ENCODE results near the gene WWOX.

- no peak for TF ChIP-seq ZNF274 (IDR thresholded peaks at IDR 0.05; ENCODE audit: low read depth, low read length)
- no peak for TF ChIP-seq YY1 (IDR thresholded peaks at IDR 0.05; ENCODE audit: insufficient read depth, insufficient read length)
- no peak for TF ChIP-seq SUZ12 (IDR thresholded peaks at IDR 0.05; ENCODE audit: extremely low read depth, insufficient read depth, insufficient read length)
These were observed 802.9 kb downstream of the WWOX start for GRCh38 chr16:78902321-78902720.

Measured in NT2/D1 (cell line).